ENCODE measurements around the gene MICOS13.

DNA sequence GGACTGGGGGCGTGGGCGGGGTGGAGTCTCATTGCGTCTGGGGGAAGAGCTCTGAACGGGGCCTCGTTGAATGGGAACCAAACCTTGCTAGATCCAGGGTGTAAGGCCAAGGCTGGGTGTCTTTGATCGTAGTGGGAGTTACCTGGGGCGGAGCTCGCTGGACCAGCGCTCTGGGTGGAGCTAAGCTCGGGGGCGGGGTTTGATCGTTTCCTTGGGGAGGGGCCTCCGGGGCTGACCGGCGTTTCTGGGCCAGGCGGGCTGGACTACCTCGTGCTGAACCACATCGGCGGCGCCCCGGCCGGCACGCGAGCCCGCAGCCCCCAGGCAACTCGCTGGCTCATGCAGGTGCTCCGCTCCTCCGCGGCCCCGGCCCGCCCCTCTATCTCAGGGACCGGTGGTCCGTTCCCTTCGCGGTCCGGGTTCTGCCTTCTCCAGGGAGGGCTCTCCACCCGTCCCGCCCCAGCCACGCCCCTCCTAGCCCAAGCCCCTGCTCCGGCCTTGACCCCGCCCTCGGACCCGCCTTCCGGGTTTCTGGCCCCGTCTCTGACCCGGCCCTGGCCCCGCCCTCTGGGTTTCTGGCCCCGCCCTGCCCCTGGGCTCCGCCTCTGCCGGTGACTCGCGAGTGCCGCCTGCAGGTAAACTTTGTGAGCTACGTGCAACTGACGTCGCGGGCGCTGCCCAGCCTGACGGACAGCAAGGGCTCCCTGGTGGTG, 6.5 kb upstream of the MICOS13 start:
- TF ChIP-seq, protein P1, sequence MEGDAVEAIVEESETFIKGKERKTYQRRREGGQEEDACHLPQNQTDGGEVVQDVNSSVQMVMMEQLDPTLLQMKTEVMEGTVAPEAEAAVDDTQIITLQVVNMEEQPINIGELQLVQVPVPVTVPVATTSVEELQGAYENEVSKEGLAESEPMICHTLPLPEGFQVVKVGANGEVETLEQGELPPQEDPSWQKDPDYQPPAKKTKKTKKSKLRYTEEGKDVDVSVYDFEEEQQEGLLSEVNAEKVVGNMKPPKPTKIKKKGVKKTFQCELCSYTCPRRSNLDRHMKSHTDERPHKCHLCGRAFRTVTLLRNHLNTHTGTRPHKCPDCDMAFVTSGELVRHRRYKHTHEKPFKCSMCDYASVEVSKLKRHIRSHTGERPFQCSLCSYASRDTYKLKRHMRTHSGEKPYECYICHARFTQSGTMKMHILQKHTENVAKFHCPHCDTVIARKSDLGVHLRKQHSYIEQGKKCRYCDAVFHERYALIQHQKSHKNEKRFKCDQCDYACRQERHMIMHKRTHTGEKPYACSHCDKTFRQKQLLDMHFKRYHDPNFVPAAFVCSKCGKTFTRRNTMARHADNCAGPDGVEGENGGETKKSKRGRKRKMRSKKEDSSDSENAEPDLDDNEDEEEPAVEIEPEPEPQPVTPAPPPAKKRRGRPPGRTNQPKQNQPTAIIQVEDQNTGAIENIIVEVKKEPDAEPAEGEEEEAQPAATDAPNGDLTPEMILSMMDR (conservative IDR thresholded peaks at IDR 0.05; ENCODE audit: low read length), result peak; percentile 83
- no peak for TF ChIP-seq EZH2phosphoT487 (IDR thresholded peaks at IDR 0.05; ENCODE audit: borderline replicate concordance, low read depth, low read length)
